ENCODE data around the gene RPL36AL.
"Not testable (repeated sequence)": the region's sequence is repeated elsewhere in the genome, so short reads cannot be mapped to it uniquely, and the experiment has no call there.

Gene RPL36AL

GRCh38 chr14:49619730-49620129 lies 696 bp downstream of the RPL36AL start:
- Histone ChIP-seq H4K20me1 (peaks cover 84% of the 10 kb centered on the region), H3K36me3 (peaks cover 57% of the 10 kb centered on the region)

GRCh38 chr14:49619273-49619672 lies 1.2 kb downstream of the RPL36AL start:
- Histone ChIP-seq H3K4me1 (peaks cover 57% of the 10 kb centered on the region), H3K36me3 (peaks cover 55% of the 10 kb centered on the region), H3K4me3 (peak overlapping the region; percentile 85), H3K27ac (0 out of 2 replicates have a peak overlapping the region, but pooled peaks have one; percentile 95), H3K9ac (peak overlapping the region; percentile 96), H4K20me1 (peaks cover 80% of the 10 kb centered on the region), H3K4me2 (peak overlapping the region; percentile 89)
- H3K27me3 ChIP-seq, H3K9me3 ChIP-seq: not testable (repeated sequence)

More at GRCh38 chr14:49619730-49620129, 696 bp downstream of the RPL36AL start:
- H3K27ac ChIP-seq, result peak overlapping the region; percentile 95
- no peak for TF ChIP-seq Cebpa-rat (IDR thresholded peaks at IDR 0.05)
- H3K4me2 ChIP-seq, result peak overlapping the region; percentile 89
- peak overlapping the region; percentile 85 for H3K4me3 ChIP-seq
- peak overlapping the region; percentile 96 for H3K9ac ChIP-seq
- no peaks in the 10 kb centered on the region for H3K27me3 ChIP-seq
- H3K4me1 ChIP-seq, result peaks cover 61% of the 10 kb centered on the region
- H3K9me3 ChIP-seq, result no peaks in the 10 kb centered on the region

- no peak overlapping the region for H3K27ac ChIP-seq
- peak overlapping the region; percentile 89 for H3K4me2 ChIP-seq
- no peak overlapping the region for H3K9ac ChIP-seq
- H3K9me3 ChIP-seq, result no peaks in the 10 kb centered on the region
- peaks cover 67% of the 10 kb centered on the region for H4K20me1 ChIP-seq
- peaks cover 49% of the 10 kb centered on the region for H3K36me3 ChIP-seq
- H3K4me3 ChIP-seq, result no peak overlapping the region
- TF ChIP-seq Cebpa-rat (IDR thresholded peaks at IDR 0.05), result no peak
- H3K4me1 ChIP-seq, result peaks cover 44% of the 10 kb centered on the region
- H3K27me3 ChIP-seq, result no peaks in the 10 kb centered on the region
Measured at GRCh38 chr14:49617852-49618519, 2.4 kb downstream of the RPL36AL start.

GRCh38 chr14:49615776-49616175 lies 4.7 kb downstream of the RPL36AL start:
- TF ChIP-seq Cebpa-rat (IDR thresholded peaks at IDR 0.05), result no peak
- H3K9me3 ChIP-seq, result no peaks in the 10 kb centered on the region
- H3K4me1 ChIP-seq, result peaks cover 27% of the 10 kb centered on the region
- H3K27ac ChIP-seq, result no peak overlapping the region
- no peak overlapping the region for H3K4me2 ChIP-seq
- peaks cover 60% of the 10 kb centered on the region for H3K36me3 ChIP-seq
- peaks cover 47% of the 10 kb centered on the region for H4K20me1 ChIP-seq
- no peak overlapping the region for H3K9ac ChIP-seq
- H3K4me3 ChIP-seq, result no peak overlapping the region
- H3K27me3 ChIP-seq, result no peaks in the 10 kb centered on the region

GRCh38 chr14:49614196-49614595 lies 6.2 kb downstream of the RPL36AL start:
- no peak overlapping the region for H3K4me2 ChIP-seq
- H3K27me3 ChIP-seq, result no peaks in the 10 kb centered on the region
- no peak overlapping the region for H3K4me3 ChIP-seq
- H3K9me3 ChIP-seq, result no peaks in the 10 kb centered on the region
- H3K4me1 ChIP-seq, result peaks cover 22% of the 10 kb centered on the region
- peaks cover 74% of the 10 kb centered on the region for H3K36me3 ChIP-seq
- no peak overlapping the region for H3K27ac ChIP-seq
- peaks cover 36% of the 10 kb centered on the region for H4K20me1 ChIP-seq
- H3K9ac ChIP-seq, result no peak overlapping the region
- TF ChIP-seq Cebpa-rat (IDR thresholded peaks at IDR 0.05), result no peak

- no peak overlapping the region for H3K9ac ChIP-seq
- H3K27ac ChIP-seq, result no peak overlapping the region
- H3K4me3 ChIP-seq, result no peak overlapping the region
- TF ChIP-seq Cebpa-rat (IDR thresholded peaks at IDR 0.05), result no peak
- H3K27me3 ChIP-seq, result no peaks in the 10 kb centered on the region
- peaks cover 74% of the 10 kb centered on the region for H3K36me3 ChIP-seq
- peaks cover 21% of the 10 kb centered on the region for H4K20me1 ChIP-seq
- H3K4me1 ChIP-seq, result peaks cover 7% of the 10 kb centered on the region
- H3K9me3 ChIP-seq, result no peaks in the 10 kb centered on the region
- no peak overlapping the region for H3K4me2 ChIP-seq
Measured at GRCh38 chr14:49612671-49613070, 7.8 kb downstream of the RPL36AL start.

- Histone ChIP-seq H3K4me3 (no peak overlapping the region), H3K27ac (no peak overlapping the region), H3K4me2 (no peak overlapping the region), H3K36me3 (peaks cover 74% of the 10 kb centered on the region), H3K9ac (no peak overlapping the region), H3K4me1 (peaks cover 3% of the 10 kb centered on the region), H3K27me3 (no peaks in the 10 kb centered on the region), H3K9me3 (no peaks in the 10 kb centered on the region), H4K20me1 (peaks cover 16% of the 10 kb centered on the region)
- no peak for TF ChIP-seq Cebpa-rat (IDR thresholded peaks at IDR 0.05)
Measured at GRCh38 chr14:49612251-49612650, 8.2 kb downstream of the RPL36AL start.

GRCh38 chr14:49607583-49607982 lies 12.8 kb downstream of the RPL36AL start:
- no peak for TF ChIP-seq Cebpa-rat (IDR thresholded peaks at IDR 0.05)
- Histone ChIP-seq H3K27me3 (no peaks in the 10 kb centered on the region), H3K36me3 (peaks cover 91% of the 10 kb centered on the region), H3K27ac (no peak overlapping the region), H3K4me3 (no peak overlapping the region), H4K20me1 (no peaks in the 10 kb centered on the region), H3K4me1 (no peaks in the 10 kb centered on the region), H3K4me2 (no peak overlapping the region), H3K9me3 (no peaks in the 10 kb centered on the region), H3K9ac (no peak overlapping the region)

- TF ChIP-seq Cebpa-rat (IDR thresholded peaks at IDR 0.05), result no peak
- Histone ChIP-seq H3K9ac (peak within 1 kb of the TSS; percentile 98), H3K36me3 (peaks cover 24% of the 10 kb centered on the region), H4K20me1 (0 out of 2 replicates have a peak, but pooled peaks cover 6% of the 10 kb centered on the region), H3K27ac (peak within 1 kb of the TSS; percentile 99), H3K4me2 (peak within 1 kb of the TSS; percentile 89), H3K27me3 (no peaks in the 10 kb centered on the region), H3K4me1 (peaks cover 29% of the 10 kb centered on the region), H3K9me3 (no peaks in the 10 kb centered on the region), H3K4me3 (peak within 1 kb of the TSS; percentile 88)
Measured at GRCh38 chr14:49598485-49599300, 21.7 kb downstream of the RPL36AL start, which contains the start of gene LRR1. Gene LRR1, plus strand, starts transcription at chr14:49598940. Its CDS starts 81 bp downstream, at chr14:49599021.

GRCh38 chr14:49598189-49598484 lies 22.3 kb downstream of the RPL36AL start:
- H3K27me3 ChIP-seq, result no peaks in the 10 kb centered on the region
- peak overlapping the region; percentile 89 for H3K4me2 ChIP-seq
- H3K9me3 ChIP-seq, result no peaks in the 10 kb centered on the region
- peaks cover 29% of the 10 kb centered on the region for H3K4me1 ChIP-seq
- H3K4me3 ChIP-seq, result peak overlapping the region; percentile 88
- peak overlapping the region; percentile 99 for H3K27ac ChIP-seq
- peak overlapping the region; percentile 98 for H3K9ac ChIP-seq
- 0 out of 2 replicates have a peak, but pooled peaks cover 6% of the 10 kb centered on the region for H4K20me1 ChIP-seq
- TF ChIP-seq Cebpa-rat (IDR thresholded peaks at IDR 0.05), result no peak
- H3K36me3 ChIP-seq, result peaks cover 18% of the 10 kb centered on the region

Measured in BLaER1 (cell line).